PC-9 (cell line): ENCODE data around the gene TBP.

ENCODE experiments used
- EZH2 ChIP-seq: fragments of 200-600 bp; sonication (generic); IDR thresholded peaks from 2 replicates; pipeline ENCODE4 v1.8.0; 2017; ENCODE audit warnings: antibody characterized with exemption, low read depth
- TF ChIP-seq, protein P1 (sequence below): fragments of 200-600 bp; sonication (generic); conservative IDR thresholded peaks from 2 replicates; pipeline ENCODE4 v1.6.1; 2017; ENCODE audit warnings: mixed run types, antibody characterized with exemption, mild to moderate bottlenecking, moderate library complexity

DNA sequence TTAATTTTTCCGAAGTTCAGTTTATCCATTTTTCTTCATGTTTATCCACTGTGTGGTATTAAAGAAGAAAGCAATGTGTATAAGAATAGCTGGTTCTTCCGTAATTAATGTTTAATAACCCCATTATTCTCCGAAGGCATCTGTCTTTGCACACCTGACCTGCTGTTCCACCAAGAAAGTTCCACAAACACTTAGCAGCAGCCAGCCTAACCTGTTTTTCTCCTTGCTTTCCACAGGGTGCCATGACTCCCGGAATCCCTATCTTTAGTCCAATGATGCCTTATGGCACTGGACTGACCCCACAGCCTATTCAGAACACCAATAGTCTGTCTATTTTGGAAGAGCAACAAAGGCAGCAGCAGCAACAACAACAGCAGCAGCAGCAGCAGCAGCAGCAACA lies 7.4 kb downstream of the TBP start:
- TF ChIP-seq, protein P1, sequence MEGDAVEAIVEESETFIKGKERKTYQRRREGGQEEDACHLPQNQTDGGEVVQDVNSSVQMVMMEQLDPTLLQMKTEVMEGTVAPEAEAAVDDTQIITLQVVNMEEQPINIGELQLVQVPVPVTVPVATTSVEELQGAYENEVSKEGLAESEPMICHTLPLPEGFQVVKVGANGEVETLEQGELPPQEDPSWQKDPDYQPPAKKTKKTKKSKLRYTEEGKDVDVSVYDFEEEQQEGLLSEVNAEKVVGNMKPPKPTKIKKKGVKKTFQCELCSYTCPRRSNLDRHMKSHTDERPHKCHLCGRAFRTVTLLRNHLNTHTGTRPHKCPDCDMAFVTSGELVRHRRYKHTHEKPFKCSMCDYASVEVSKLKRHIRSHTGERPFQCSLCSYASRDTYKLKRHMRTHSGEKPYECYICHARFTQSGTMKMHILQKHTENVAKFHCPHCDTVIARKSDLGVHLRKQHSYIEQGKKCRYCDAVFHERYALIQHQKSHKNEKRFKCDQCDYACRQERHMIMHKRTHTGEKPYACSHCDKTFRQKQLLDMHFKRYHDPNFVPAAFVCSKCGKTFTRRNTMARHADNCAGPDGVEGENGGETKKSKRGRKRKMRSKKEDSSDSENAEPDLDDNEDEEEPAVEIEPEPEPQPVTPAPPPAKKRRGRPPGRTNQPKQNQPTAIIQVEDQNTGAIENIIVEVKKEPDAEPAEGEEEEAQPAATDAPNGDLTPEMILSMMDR: no peak
- no peak for TF ChIP-seq EZH2
